ENCODE results near the gene RAB3GAP2.
"Not testable (repeated sequence)": the region's sequence is repeated elsewhere in the genome, so short reads cannot be mapped to it uniquely, and the experiment has no call there.

RAB3GAP2 gene

GRCh38 chr1:220189750-220190347 is 82.4 kb downstream of the RAB3GAP2 start:
- H3K27me3 ChIP-seq (ENCODE audit: insufficient read depth, low read length): no peaks in the 10 kb centered on the region
- no peak overlapping the region for H3K4me3 ChIP-seq (ENCODE audit: low read length)
- H3K9ac ChIP-seq (ENCODE audit: low read depth, low read length): no peak overlapping the region
- no peaks in the 10 kb centered on the region for H3K9me3 ChIP-seq (ENCODE audit: insufficient read depth, low read depth, low read length)
- H3K4me1 ChIP-seq (ENCODE audit: insufficient read depth, low read length): no peaks in the 10 kb centered on the region
- no peak overlapping the region for H3K27ac ChIP-seq (ENCODE audit: low read depth, low read length)
- WGBS: no CpG with 5 or more reads among the region's 1 CpG
- H3K36me3 ChIP-seq (ENCODE audit: insufficient read depth, low read length): peaks cover 97% of the 10 kb centered on the region

- Histone ChIP-seq H3K9me3 (ENCODE audit: insufficient read depth, low read depth, low read length) (no peaks in the 10 kb centered on the region), H3K4me3 (ENCODE audit: low read length) (no peak overlapping the region), H3K27ac (ENCODE audit: low read depth, low read length) (no peak overlapping the region), H3K27me3 (ENCODE audit: insufficient read depth, low read length) (no peaks in the 10 kb centered on the region), H3K9ac (ENCODE audit: low read depth, low read length) (no peak overlapping the region), H3K36me3 (ENCODE audit: insufficient read depth, low read length) (peaks cover 95% of the 10 kb centered on the region), H3K4me1 (ENCODE audit: insufficient read depth, low read length) (no peaks in the 10 kb centered on the region)
- WGBS: 90% methylated on average over 2 of the region's 2 CpGs
Observed at GRCh38 chr1:220188538-220188937, 83.7 kb downstream of the RAB3GAP2 start.

- no peak overlapping the region for H3K27ac ChIP-seq (ENCODE audit: low read depth, low read length)
- peaks cover 95% of the 10 kb centered on the region for H3K36me3 ChIP-seq (ENCODE audit: insufficient read depth, low read length)
- H3K27me3 ChIP-seq (ENCODE audit: insufficient read depth, low read length): no peaks in the 10 kb centered on the region
- H3K9ac ChIP-seq (ENCODE audit: low read depth, low read length): no peak overlapping the region
- 95% methylated on average over 2 of the region's 2 CpGs for WGBS
- H3K4me1 ChIP-seq (ENCODE audit: insufficient read depth, low read length): no peaks in the 10 kb centered on the region
- H3K9me3 ChIP-seq (ENCODE audit: insufficient read depth, low read depth, low read length): no peaks in the 10 kb centered on the region
- no peak overlapping the region for H3K4me3 ChIP-seq (ENCODE audit: low read length)
Observed at GRCh38 chr1:220186752-220187151, 85.5 kb downstream of the RAB3GAP2 start.

- 93% methylated on average over 1 of the region's 1 CpG for WGBS
- H3K9ac ChIP-seq (ENCODE audit: low read depth, low read length): no peak overlapping the region
- H3K27me3 ChIP-seq (ENCODE audit: insufficient read depth, low read length): no peaks in the 10 kb centered on the region
- H3K4me3 ChIP-seq (ENCODE audit: low read length): no peak overlapping the region
- H3K9me3 ChIP-seq (ENCODE audit: insufficient read depth, low read depth, low read length): no peaks in the 10 kb centered on the region
- no peaks in the 10 kb centered on the region for H3K4me1 ChIP-seq (ENCODE audit: insufficient read depth, low read length)
- H3K36me3 ChIP-seq (ENCODE audit: insufficient read depth, low read length): peaks cover 92% of the 10 kb centered on the region
- no peak overlapping the region for H3K27ac ChIP-seq (ENCODE audit: low read depth, low read length)
Observed at GRCh38 chr1:220184506-220184905, 87.7 kb downstream of the RAB3GAP2 start.

GRCh38 chr1:220182656-220183055 is 89.6 kb downstream of the RAB3GAP2 start:
- H3K36me3 ChIP-seq (ENCODE audit: insufficient read depth, low read length): peaks cover 84% of the 10 kb centered on the region

GRCh38 chr1:220182111-220182510 is 90.1 kb downstream of the RAB3GAP2 start:
- Histone ChIP-seq H3K27me3 (ENCODE audit: insufficient read depth, low read length) (no peaks in the 10 kb centered on the region), H3K36me3 (ENCODE audit: insufficient read depth, low read length) (peaks cover 84% of the 10 kb centered on the region), H3K27ac (ENCODE audit: low read depth, low read length) (no peak overlapping the region), H3K9me3 (ENCODE audit: insufficient read depth, low read depth, low read length) (no peaks in the 10 kb centered on the region), H3K4me1 (ENCODE audit: insufficient read depth, low read length) (no peaks in the 10 kb centered on the region), H3K4me3 (ENCODE audit: low read length) (no peak overlapping the region), H3K9ac (ENCODE audit: low read depth, low read length) (no peak overlapping the region)
- 96% methylated on average over 1 of the region's 1 CpG for WGBS

More at GRCh38 chr1:220182656-220183055, 89.6 kb downstream of the RAB3GAP2 start:
- Histone ChIP-seq H3K4me3 (ENCODE audit: low read length) (no peak overlapping the region), H3K27me3 (ENCODE audit: insufficient read depth, low read length) (no peaks in the 10 kb centered on the region), H3K9ac (ENCODE audit: low read depth, low read length) (no peak overlapping the region), H3K4me1 (ENCODE audit: insufficient read depth, low read length) (no peaks in the 10 kb centered on the region), H3K27ac (ENCODE audit: low read depth, low read length) (no peak overlapping the region), H3K9me3 (ENCODE audit: insufficient read depth, low read depth, low read length) (no peaks in the 10 kb centered on the region)
- WGBS: 97% methylated on average over 2 of the region's 2 CpGs

GRCh38 chr1:220176540-220176939 is 95.7 kb downstream of the RAB3GAP2 start:
- Histone ChIP-seq H3K9ac (ENCODE audit: low read depth, low read length) (no peak overlapping the region), H3K9me3 (ENCODE audit: insufficient read depth, low read depth, low read length) (no peaks in the 10 kb centered on the region), H3K4me1 (ENCODE audit: insufficient read depth, low read length) (no peaks in the 10 kb centered on the region), H3K27me3 (ENCODE audit: insufficient read depth, low read length) (no peaks in the 10 kb centered on the region), H3K4me3 (ENCODE audit: low read length) (no peak overlapping the region), H3K36me3 (ENCODE audit: insufficient read depth, low read length) (peaks cover 61% of the 10 kb centered on the region), H3K27ac (ENCODE audit: low read depth, low read length) (no peak overlapping the region)
- 96% methylated on average over 1 of the region's 1 CpG for WGBS

- Histone ChIP-seq H3K4me1 (ENCODE audit: insufficient read depth, low read length) (no peaks in the 10 kb centered on the region), H3K9ac (ENCODE audit: low read depth, low read length) (no peak overlapping the region), H3K36me3 (ENCODE audit: insufficient read depth, low read length) (peaks cover 70% of the 10 kb centered on the region), H3K9me3 (ENCODE audit: insufficient read depth, low read depth, low read length) (no peaks in the 10 kb centered on the region), H3K27ac (ENCODE audit: low read depth, low read length) (no peak overlapping the region), H3K4me3 (ENCODE audit: low read length) (no peak overlapping the region), H3K27me3 (ENCODE audit: insufficient read depth, low read length) (no peaks in the 10 kb centered on the region)
- 100% methylated on average over 1 of the region's 1 CpG for WGBS
Observed at GRCh38 chr1:220170836-220171526, 101.3 kb downstream of the RAB3GAP2 start.

GRCh38 chr1:220169887-220170286 is 102.4 kb downstream of the RAB3GAP2 start:
- 100% methylated on average over 3 of the region's 4 CpGs for WGBS
- not testable (repeated sequence) for H3K9ac ChIP-seq (ENCODE audit: low read depth, low read length); H3K27ac ChIP-seq (ENCODE audit: low read depth, low read length); H3K4me1 ChIP-seq (ENCODE audit: insufficient read depth, low read length); H3K27me3 ChIP-seq (ENCODE audit: insufficient read depth, low read length); H3K9me3 ChIP-seq (ENCODE audit: insufficient read depth, low read depth, low read length); H3K4me3 ChIP-seq (ENCODE audit: low read length)
- peaks cover 81% of the 10 kb centered on the region for H3K36me3 ChIP-seq (ENCODE audit: insufficient read depth, low read length)

- Histone ChIP-seq H3K27me3 (ENCODE audit: insufficient read depth, low read length) (no peaks in the 10 kb centered on the region), H3K9ac (ENCODE audit: low read depth, low read length) (no peak overlapping the region), H3K4me1 (ENCODE audit: insufficient read depth, low read length) (no peaks in the 10 kb centered on the region), H3K4me3 (ENCODE audit: low read length) (no peak overlapping the region), H3K36me3 (ENCODE audit: insufficient read depth, low read length) (peaks cover 84% of the 10 kb centered on the region), H3K27ac (ENCODE audit: low read depth, low read length) (no peak overlapping the region), H3K9me3 (ENCODE audit: insufficient read depth, low read depth, low read length) (no peaks in the 10 kb centered on the region)
- WGBS: 89% methylated on average over 1 of the region's 4 CpGs
Observed at GRCh38 chr1:220166853-220167252, 105.4 kb downstream of the RAB3GAP2 start.

- no peak overlapping the region for H3K27ac ChIP-seq (ENCODE audit: low read depth, low read length)
- no peaks in the 10 kb centered on the region for H3K9me3 ChIP-seq (ENCODE audit: insufficient read depth, low read depth, low read length)
- H3K27me3 ChIP-seq (ENCODE audit: insufficient read depth, low read length): no peaks in the 10 kb centered on the region
- no peak overlapping the region for H3K9ac ChIP-seq (ENCODE audit: low read depth, low read length)
- no peaks in the 10 kb centered on the region for H3K4me1 ChIP-seq (ENCODE audit: insufficient read depth, low read length)
- no peak overlapping the region for H3K4me3 ChIP-seq (ENCODE audit: low read length)
- peaks cover 82% of the 10 kb centered on the region for H3K36me3 ChIP-seq (ENCODE audit: insufficient read depth, low read length)
- WGBS: no CpG with 5 or more reads among the region's 2 CpGs
Observed at GRCh38 chr1:220164517-220164916, 107.7 kb downstream of the RAB3GAP2 start.

Measured in HUES64 (cell line).